Umbilical cord (tissue), 2 donors: Measurements from ENCODE around the gene MYO10. TPM values are rescaled to one million over a fixed set of nuclear protein-coding genes. Genes with fewer than 3 reads are reported as not detected.
"Not testable (repeated sequence)": the region's sequence is repeated elsewhere in the genome, so short reads cannot be mapped to it uniquely, and the experiment has no call there.

Source experiments
- DNase-seq: peaks from one replicate; pipeline ENCODE4 v3.0.0-alpha.2; 2015; ENCODE audit warnings: low spot score
- total RNA-seq: library from RNA; depleted of rRNA; stranded (reverse); fragments of >200 nt; gene quantifications from one replicate; pipeline ENCODE4 v1.2.3, GENCODE V29; 2014; ENCODE audit warnings: low replicate concordance; ENCODE audit not compliant: insufficient read depth

MYO10 gene
- total RNA-seq, 1 donor from 2014 or later: 24.1 TPM

- DNase-seq: no peak
Observed at GRCh38 chr5:16784088-16784487, 152.0 kb downstream of the MYO10 start.

GRCh38 chr5:16781828-16782626 lies 154.1 kb downstream of the MYO10 start:
- no peak for DNase-seq

GRCh38 chr5:16780325-16780724 lies 155.8 kb downstream of the MYO10 start:
- DNase-seq: peak; percentile 46

- no peak for DNase-seq
Observed at GRCh38 chr5:16777432-16777831, 158.7 kb downstream of the MYO10 start.

- no peak for DNase-seq
Observed at GRCh38 chr5:16776611-16777251, 159.4 kb downstream of the MYO10 start.

- DNase-seq: no peak
Observed at GRCh38 chr5:16774806-16775205, 161.3 kb downstream of the MYO10 start.

- DNase-seq: no peak
Observed at GRCh38 chr5:16773991-16774390, 162.1 kb downstream of the MYO10 start.

GRCh38 chr5:16772556-16772955 lies 163.5 kb downstream of the MYO10 start:
- DNase-seq: no peak

GRCh38 chr5:16768184-16768583 lies 167.9 kb downstream of the MYO10 start:
- DNase-seq: no peak

- DNase-seq: no peak
Observed at GRCh38 chr5:16763211-16763610, 172.9 kb downstream of the MYO10 start.

GRCh38 chr5:16759147-16759773 lies 176.8 kb downstream of the MYO10 start:
- DNase-seq: no peak

- no peak for DNase-seq
Observed at GRCh38 chr5:16757989-16758501, 178.0 kb downstream of the MYO10 start.

GRCh38 chr5:16757577-16757976 lies 178.5 kb downstream of the MYO10 start:
- not testable (repeated sequence) for DNase-seq

GRCh38 chr5:16757146-16757545 lies 178.9 kb downstream of the MYO10 start:
- DNase-seq: no peak

- DNase-seq: no peak
Observed at GRCh38 chr5:16756692-16757091, 179.4 kb downstream of the MYO10 start.

GRCh38 chr5:16755641-16756040 lies 180.4 kb downstream of the MYO10 start:
- DNase-seq: no peak

GRCh38 chr5:16754601-16755000 lies 181.5 kb downstream of the MYO10 start:
- no peak for DNase-seq

GRCh38 chr5:16754086-16754485 lies 182.0 kb downstream of the MYO10 start:
- DNase-seq: no peak

GRCh38 chr5:16750445-16750844 lies 185.6 kb downstream of the MYO10 start:
- no peak for DNase-seq

- DNase-seq: no peak
Observed at GRCh38 chr5:16749626-16750025, 186.5 kb downstream of the MYO10 start.

- DNase-seq: no peak
Observed at GRCh38 chr5:16744164-16744880, 191.8 kb downstream of the MYO10 start.

- DNase-seq: no peak
Observed at GRCh38 chr5:16742938-16743337, 193.2 kb downstream of the MYO10 start.
